Mucosa of gallbladder (tissue), 1 donor: ENCODE data around the gene ARID4A. TPM values are rescaled to one million over a fixed set of nuclear protein-coding genes. Genes with fewer than 3 reads are reported as not detected.
"Not testable (repeated sequence)": the region's sequence is repeated elsewhere in the genome, so short reads cannot be mapped to it uniquely, and the experiment has no call there.

Experiments used
- DNase-seq: peaks from one replicate; pipeline ENCODE4 v3.0.0-alpha.2; 2020; ENCODE audit warnings: low spot score
- total RNA-seq: library from RNA; stranded (reverse); gene quantifications from one replicate; pipeline ENCODE4 v1.2.1, GENCODE V29; 2021
- donor health status: DM: no; HTN: no; CAD: no.

Gene ARID4A
- 25.3 TPM for total RNA-seq

- peak; percentile 32 for DNase-seq
Observed at GRCh38 chr14:58298477-58299400, at the start of gene ARID4A. ARID4A (plus strand) TSS chr14:58298555; CDS start chr14:58299855, 1,300 bp downstream.

GRCh38 chr14:58249611-58250010 is 48.7 kb upstream of the ARID4A start:
- no peak for DNase-seq

- no peak for DNase-seq
Observed at GRCh38 chr14:58258156-58258555, 40.2 kb upstream of the ARID4A start.

GRCh38 chr14:58262005-58262404 is 36.4 kb upstream of the ARID4A start:
- DNase-seq, result not testable (repeated sequence)

- no peak for DNase-seq
Observed at GRCh38 chr14:58265401-58265800, 33.0 kb upstream of the ARID4A start.

GRCh38 chr14:58270628-58271027 is 27.7 kb upstream of the ARID4A start:
- DNase-seq, result no peak

- DNase-seq, result peak; percentile 86
Observed at GRCh38 chr14:58272588-58273372, 25.6 kb upstream of the ARID4A start.

GRCh38 chr14:58274881-58275280 is 23.5 kb upstream of the ARID4A start:
- no peak for DNase-seq

- no peak for DNase-seq
Observed at GRCh38 chr14:58275527-58276190, 22.7 kb upstream of the ARID4A start.

GRCh38 chr14:58276208-58276607 is 22.1 kb upstream of the ARID4A start:
- no peak for DNase-seq

- no peak for DNase-seq
Observed at GRCh38 chr14:58278177-58278576, 20.2 kb upstream of the ARID4A start.

GRCh38 chr14:58280954-58281787 is 17.2 kb upstream of the ARID4A start:
- DNase-seq, result peak; percentile 71

- no peak for DNase-seq
Observed at GRCh38 chr14:58281969-58282368, 16.4 kb upstream of the ARID4A start.

GRCh38 chr14:58282925-58283593 is 15.3 kb upstream of the ARID4A start:
- no peak for DNase-seq

- no peak for DNase-seq
Observed at GRCh38 chr14:58283730-58284129, 14.6 kb upstream of the ARID4A start.

- DNase-seq, result no peak
Observed at GRCh38 chr14:58285132-58285531, 13.2 kb upstream of the ARID4A start.

- DNase-seq, result no peak
Observed at GRCh38 chr14:58287607-58288042, 10.7 kb upstream of the ARID4A start.

- DNase-seq, result no peak
Observed at GRCh38 chr14:58288106-58288792, 10.1 kb upstream of the ARID4A start.

GRCh38 chr14:58291646-58292045 is 6.7 kb upstream of the ARID4A start:
- no peak for DNase-seq

GRCh38 chr14:58292187-58292586 is 6.2 kb upstream of the ARID4A start:
- no peak for DNase-seq
